DMS 273 treated with DMSO at 0.1 percent for 48 hours (cell line): Measurements from ENCODE around the gene RAB11FIP5.
"Not testable (repeated sequence)": the region's sequence is repeated elsewhere in the genome, so short reads cannot be mapped to it uniquely, and the experiment has no call there.

ENCODE experiments used
- DNase-seq: peaks from one replicate; lab custom pipeline; 2025; lab: John Stamatoyannopoulos, UW

RAB11FIP5 gene

GRCh38 chr2:73069041-73069854 lies 43.5 kb downstream of the RAB11FIP5 start:
- DNase-seq = no peak

DNA sequence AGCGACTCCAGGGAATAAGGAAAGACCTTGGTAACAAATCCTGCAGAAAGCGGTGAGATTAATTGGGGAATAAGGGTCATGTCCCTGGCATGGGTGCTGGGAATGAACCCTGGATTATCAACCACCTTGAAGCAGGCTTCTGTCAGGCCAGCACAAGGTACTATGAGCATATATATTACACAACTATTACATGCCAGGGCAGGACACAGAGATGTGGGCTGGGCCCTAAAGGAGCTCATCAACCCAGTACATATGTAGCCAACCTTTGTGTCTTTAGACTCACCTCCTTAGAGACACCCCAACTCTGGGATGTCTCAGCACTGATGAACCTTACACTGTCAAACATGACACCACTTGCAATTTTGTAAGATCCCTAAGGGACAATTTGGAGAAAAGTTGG lies 44.6 kb downstream of the RAB11FIP5 start:
- DNase-seq = no peak

- no peak for DNase-seq
Measured at GRCh38 chr2:73067043-73067442, 45.7 kb downstream of the RAB11FIP5 start.

DNA sequence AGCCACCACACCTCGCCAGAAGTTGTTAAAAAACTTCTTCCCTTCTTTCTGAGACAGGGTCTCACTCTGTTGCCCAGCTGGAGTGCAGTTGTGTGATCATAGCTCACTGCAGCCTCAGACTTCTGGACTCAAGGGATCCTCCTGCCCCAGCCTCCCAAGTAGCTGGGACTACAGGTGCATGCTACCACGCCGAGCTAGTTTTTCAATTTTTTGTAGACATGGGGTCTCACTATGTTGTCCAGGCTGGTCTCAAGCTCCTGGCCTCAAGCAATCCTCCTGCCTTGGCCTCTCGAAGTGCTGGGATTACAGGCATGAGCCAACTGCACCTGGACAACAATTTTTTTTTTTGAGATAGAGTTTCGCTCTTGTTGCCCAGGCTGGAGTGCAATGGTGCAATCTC lies 47.7 kb downstream of the RAB11FIP5 start:
- not testable (repeated sequence) for DNase-seq

GRCh38 chr2:73063909-73064875 lies 48.6 kb downstream of the RAB11FIP5 start:
- DNase-seq = peak; percentile 53

DNA sequence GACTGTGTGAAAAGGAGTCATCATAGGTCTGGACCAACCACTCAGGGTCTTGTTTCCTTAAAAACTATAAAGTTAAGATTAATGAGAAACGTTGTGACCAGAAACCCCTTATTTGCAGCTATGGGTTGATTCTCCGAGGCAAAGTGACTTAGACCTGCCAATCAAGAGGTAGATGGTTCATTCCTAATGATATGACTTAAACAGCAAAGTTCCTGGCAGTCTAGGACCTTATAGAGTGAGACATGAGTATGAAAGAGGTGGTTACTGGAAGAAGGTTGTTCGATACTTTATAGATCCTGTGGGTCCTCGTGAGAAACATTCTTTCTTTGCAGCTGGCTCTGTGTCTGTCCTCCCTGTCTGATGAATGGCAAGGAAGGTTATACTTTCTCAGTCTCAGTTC lies 49.3 kb downstream of the RAB11FIP5 start:
- no peak for DNase-seq

DNA sequence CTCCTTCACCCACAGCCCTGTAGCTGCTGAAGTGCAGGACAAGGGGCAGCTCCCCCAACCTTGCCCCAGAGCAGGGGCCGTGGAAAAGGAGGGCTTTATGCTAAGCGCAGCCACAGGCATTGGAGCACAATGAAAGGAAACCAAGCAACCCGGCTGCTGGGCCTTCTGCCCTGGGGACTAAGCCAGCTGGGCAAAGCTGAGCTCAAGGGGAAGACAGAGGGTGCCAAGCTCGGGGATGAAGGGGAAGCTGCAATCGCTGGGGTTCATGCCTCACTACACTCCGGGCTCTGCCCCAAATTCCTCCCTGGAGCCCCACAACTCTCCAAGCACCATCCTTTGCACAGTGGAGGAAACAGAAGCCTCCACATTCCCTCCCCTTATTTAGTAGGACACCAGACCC lies 53.6 kb downstream of the RAB11FIP5 start:
- DNase-seq = no peak

DNA sequence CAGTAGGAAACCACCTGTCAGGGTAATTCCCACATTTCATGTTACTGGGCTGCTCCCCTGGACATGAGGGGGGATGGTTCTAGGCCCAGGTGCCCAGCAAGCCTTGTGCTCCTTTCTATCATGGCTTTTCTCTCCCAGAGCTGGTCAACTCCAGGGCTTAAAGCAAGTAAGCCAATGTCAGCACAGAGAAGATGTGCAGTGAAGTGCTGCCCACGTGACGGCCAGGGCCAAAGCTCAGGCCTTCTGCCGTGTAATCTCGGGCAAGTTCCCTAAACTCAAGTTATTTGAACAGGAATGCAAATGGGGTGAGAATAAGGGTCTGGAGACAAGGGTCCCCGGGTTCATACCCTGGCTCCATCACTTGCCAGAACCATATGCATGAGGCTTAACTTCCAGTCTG lies 57.8 kb downstream of the RAB11FIP5 start:
- DNase-seq = no peak

DNA sequence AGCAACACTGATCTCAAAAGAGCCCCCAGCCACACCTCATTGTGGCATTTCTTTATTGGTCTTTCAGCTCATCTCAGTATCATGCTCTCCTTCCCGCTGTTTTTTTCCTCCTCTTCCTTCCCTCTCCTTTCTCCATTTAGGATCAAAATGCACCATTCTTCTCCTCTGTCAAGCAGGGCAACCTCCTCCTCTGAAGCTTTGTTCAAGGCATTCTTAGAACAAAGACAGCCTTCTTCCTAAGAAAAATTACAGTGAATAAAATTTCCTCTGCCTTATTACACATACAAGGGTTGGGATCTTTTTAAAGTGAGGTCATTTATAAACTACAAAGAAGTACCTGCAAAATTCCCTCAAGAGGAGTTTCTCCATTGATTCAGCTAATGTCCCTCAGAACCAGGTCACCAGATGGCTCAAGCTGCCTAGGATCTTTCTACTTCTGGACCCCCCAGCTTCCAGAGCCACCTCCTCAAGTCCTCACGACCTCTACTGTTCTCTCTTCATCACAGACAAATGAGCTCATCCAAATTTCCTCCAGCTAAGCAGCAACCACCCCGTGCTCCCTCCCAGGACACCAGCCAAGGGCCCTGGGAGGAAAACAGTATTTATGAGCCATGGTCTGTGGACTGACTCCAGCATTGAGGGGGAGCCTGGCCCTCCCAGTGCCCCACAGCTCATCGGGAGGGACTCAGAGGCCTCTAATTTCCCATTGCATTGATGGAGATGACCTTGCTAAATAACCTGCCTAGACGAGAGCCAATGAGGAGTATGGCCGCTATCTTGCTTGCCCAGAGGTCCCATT lies 59.2 kb downstream of the RAB11FIP5 start:
- no peak for DNase-seq

- no peak for DNase-seq
Measured at GRCh38 chr2:73050121-73050545, 62.6 kb downstream of the RAB11FIP5 start.

DNA sequence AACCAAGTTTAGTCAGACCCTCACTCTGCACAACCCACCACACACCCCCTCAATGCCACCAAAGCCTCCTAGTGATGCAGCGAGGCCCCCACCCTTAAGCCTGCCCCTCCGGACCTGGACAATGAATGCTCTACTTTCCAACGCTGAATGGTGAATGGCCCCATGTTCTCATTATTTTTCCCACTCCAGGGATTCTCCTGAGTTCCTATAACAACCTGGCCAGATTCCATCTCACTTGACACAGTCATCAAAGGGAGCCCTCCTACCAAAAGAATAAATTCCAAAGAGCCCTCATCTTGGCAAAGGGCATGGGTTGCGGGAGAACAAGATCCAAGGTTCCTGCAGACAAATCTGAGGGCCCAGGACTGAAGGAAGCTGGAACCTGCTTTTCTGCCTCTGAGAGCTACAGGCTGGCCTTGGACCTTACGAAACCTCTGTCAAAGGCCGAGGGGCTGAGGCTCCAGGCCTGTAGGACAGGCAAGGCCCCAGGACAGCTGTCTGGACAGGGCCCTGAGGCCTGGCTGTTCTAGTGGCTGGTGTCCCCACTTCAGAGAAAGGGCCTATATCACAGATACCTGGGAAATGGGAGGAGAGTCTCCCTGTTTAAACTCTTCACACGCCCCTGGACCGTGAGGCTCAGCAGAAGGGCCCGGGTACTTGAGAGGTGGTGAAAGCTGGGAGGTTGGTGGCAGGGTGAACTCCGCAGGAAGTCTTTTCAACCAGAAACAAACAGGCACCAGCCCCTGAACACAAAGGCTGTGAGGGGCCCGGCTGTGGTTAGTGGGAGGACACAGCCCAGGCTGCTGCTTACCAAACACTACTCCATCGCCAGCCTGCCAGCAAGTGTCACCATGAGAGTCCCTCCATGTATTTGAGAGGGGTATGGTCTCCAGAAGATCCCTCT lies 68.6 kb downstream of the RAB11FIP5 start:
- no peak for DNase-seq

- no peak for DNase-seq
Measured at GRCh38 chr2:73043276-73043675, 69.5 kb downstream of the RAB11FIP5 start.

GRCh38 chr2:73037947-73038585 lies 74.7 kb downstream of the RAB11FIP5 start:
- DNase-seq = no peak

DNA sequence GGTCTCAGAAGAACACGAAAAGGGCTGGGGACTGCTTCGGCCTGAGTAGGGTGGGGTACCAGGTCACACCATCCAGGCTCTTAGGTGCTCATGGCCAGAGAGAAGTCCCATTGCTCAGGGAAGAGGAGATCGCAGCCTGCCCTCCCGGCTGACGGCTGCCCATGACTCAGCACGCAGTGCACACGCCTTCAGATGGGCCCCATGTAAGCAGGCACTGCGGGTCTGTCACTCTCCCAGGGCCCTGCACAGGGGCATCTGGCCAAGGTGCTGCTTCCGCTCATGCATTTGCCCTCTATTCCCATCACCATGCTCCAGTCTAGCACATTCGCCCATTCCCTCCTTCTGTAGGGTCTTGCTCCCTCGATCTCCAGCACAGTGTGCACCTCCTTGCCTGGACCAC lies 76.0 kb downstream of the RAB11FIP5 start:
- DNase-seq = no peak

DNA sequence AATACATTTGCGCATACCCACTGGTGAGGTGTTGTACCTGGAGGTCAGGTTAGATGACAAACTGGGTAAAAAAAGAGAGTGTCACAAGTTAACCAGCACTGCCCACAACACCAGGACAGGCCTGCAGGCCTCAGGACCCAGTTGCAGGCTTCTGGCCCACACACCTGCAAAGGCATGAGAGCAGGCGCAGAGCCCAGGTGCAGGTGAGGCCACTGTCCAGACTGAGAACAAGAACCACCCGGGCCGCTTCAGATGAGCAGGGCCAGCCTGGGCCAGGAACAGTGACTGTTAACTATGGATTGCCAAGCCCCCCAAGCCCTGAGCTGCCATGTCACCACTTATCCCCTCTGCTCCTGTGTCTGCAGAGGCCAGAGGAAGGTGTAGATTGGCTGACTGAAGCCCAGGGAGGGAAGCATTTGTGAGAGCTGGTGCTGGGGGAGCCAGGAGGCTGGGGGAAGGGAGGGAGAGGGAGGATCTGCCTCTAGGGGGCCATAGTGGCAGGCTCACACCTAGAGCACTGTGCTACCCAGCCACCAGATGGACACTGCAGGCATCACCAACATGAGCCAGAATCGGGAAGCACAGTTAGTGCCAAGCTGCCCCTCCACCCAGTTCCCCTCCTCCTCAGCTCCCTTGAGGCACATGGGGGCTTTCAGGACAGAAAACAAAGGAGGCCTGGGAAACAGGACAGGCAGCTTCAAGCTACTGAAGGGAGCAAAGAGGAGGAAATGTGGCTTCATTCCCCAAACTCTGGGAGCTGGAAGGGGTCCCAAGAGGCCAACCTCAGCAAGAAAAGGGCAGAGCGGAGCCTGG lies 76.6 kb downstream of the RAB11FIP5 start:
- DNase-seq = no peak

- no peak for DNase-seq
Measured at GRCh38 chr2:73034661-73035375, 77.9 kb downstream of the RAB11FIP5 start.

DNA sequence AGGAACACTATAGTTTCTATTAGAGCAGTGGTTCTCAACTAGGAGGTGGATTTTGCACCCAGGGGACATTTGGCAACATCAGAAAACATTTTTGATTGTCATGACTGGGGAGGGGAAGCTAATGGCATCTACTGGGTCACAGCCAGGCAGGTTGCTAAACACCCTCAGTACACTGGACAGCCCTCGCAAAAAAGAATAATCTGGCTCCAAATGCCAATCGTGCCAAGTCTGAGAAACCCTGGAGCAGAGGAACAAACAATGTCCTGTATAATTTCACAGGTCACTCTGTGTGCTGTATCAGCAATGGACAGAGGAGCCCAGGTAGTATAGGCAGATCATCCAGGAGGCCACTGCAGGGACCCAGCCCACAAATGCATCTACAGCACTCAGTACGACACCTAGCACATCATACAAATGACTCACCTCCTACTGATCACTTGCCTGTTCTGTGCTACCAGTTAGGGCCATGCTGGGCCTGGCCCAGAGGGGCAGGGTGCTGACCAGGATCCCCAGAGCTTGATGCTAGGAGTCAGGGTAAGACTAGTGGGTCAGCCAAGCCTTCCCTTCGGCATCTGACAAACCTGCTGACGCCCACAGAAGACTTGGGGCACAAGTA lies 78.9 kb downstream of the RAB11FIP5 start:
- no peak for DNase-seq

GRCh38 chr2:73033142-73033765 lies 79.5 kb downstream of the RAB11FIP5 start:
- no peak for DNase-seq
